Natural killer cell (primary cell): ENCODE measurements around the gene MRI1. TPM values are rescaled to one million over a fixed set of nuclear protein-coding genes. Genes with fewer than 3 reads are reported as not detected.

Source experiments
- ATAC-seq, 3 donors: fragments of 150-1000 bp in 2 of 3; fragments of 200-7000 bp in 1 of 3; cut with Tn5 transposase; 1 replicate in 1 of 3; 2 replicates in 2 of 3; pipeline ENCODE4 v1.10.0; 2021; ENCODE audit warnings: mild to moderate bottlenecking in 2 of 3, moderate library complexity in 2 of 3
- DNase-seq, 2 donors: peaks; one replicate each; pipeline versions ENCODE4 v3.0.0 to v3.0.0-alpha.2; 2013 to 2021; ENCODE audit warnings: mixed read lengths in 1 of 2
- H3K27ac ChIP-seq: one replicate; pipeline ENCODE4 v1.5.1; 2013; ENCODE audit warnings: mild to moderate bottlenecking, low read length
- H3K27me3 ChIP-seq: one replicate; pipeline ENCODE4 v1.6.1; 2013; ENCODE audit warnings: low read length; ENCODE audit not compliant: control insufficient read depth, insufficient read depth
- H3K36me3 ChIP-seq: one replicate; pipeline ENCODE4 v1.6.1; 2013; ENCODE audit warnings: low read length; ENCODE audit not compliant: control insufficient read depth, insufficient read depth
- H3K4me1 ChIP-seq: one replicate; pipeline ENCODE4 v1.6.1; 2013; ENCODE audit warnings: low read length; ENCODE audit not compliant: control insufficient read depth, insufficient read depth
- H3K4me3 ChIP-seq: one replicate; pipeline ENCODE4 v1.5.1; 2013; ENCODE audit warnings: low read length
- H3K9me3 ChIP-seq: one replicate; pipeline ENCODE4 v1.6.1; 2013; ENCODE audit warnings: low read length; ENCODE audit not compliant: control insufficient read depth, insufficient read depth
- H3K27ac Mint-ChIP-seq, 2 donors: one replicate each; pipeline ENCODE4 v1.8.0; 2022; ENCODE audit warnings: mild to moderate bottlenecking in 2 of 2, mixed read lengths in 2 of 2, moderate library complexity in 1 of 2
- H3K27me3 Mint-ChIP-seq, 2 donors: one replicate each; pipeline ENCODE4 v1.8.0; 2022; ENCODE audit warnings: low read depth in 2 of 2, mixed read lengths in 2 of 2
- H3K36me3 Mint-ChIP-seq: one replicate; pipeline ENCODE4 v1.8.0; 2022; ENCODE audit warnings: mixed read lengths
- H3K4me1 Mint-ChIP-seq, 2 donors: one replicate each; pipeline ENCODE4 v1.8.0; 2022; ENCODE audit warnings: mixed read lengths in 2 of 2
- H3K4me3 Mint-ChIP-seq: one replicate; pipeline ENCODE4 v1.8.0; 2022; ENCODE audit warnings: mild to moderate bottlenecking, moderate library complexity, mixed read lengths
- H3K9me3 Mint-ChIP-seq, 2 donors: one replicate each; pipeline ENCODE4 v1.8.0; 2022; ENCODE audit warnings: mixed read lengths in 2 of 2
- WGBS: methylation state at CpG from one replicate; pipeline ENCODE4 v1.1.7; 2013; ENCODE audit warnings: missing lambda C conversion rate; ENCODE audit not compliant: insufficient coverage; 5-methylcytosine and 5-hydroxymethylcytosine counted together
- intact Hi-C: fragments of 100-400 bp; cut with micrococcal nuclease; formaldehyde crosslinking; loops from one replicate; pipeline ENCODE4 v1.14.2; 2022
- total RNA-seq, 4 donors: library from RNA; stranded (reverse); fragments of 120-200 nt in 1 of 4; gene quantifications; one replicate each; pipeline versions ENCODE4 v1.2.3 to v1.2.4, GENCODE V29; 2013 to 2022
- TF ChIP-seq, protein P1 (sequence below): fragments of 200-600 bp; IDR thresholded peaks from one replicate; pipeline ENCODE4 v1.8.0; 2022; ENCODE audit warnings: antibody characterized with exemption

Gene MRI1
- total RNA-seq, 3 donors from 2014 or later (not counting 1 experiment from before 2014, with no cell fraction given): 25.7 to 35.4 (median 26.7) TPM

- Mint-ChIP-seq H3K36me3 (no peaks in the 10 kb centered on the region), H3K9me3 (no peaks in the 10 kb centered on the region), H3K27me3 (no peaks in the 10 kb centered on the region), H3K27ac (no peak overlapping the region), H3K4me1 (no peaks in the 10 kb centered on the region), H3K4me3 (no peak overlapping the region)
- Histone ChIP-seq H3K9me3 (no peaks in the 10 kb centered on the region), H3K4me3 (no peak overlapping the region), H3K27me3 (no peaks in the 10 kb centered on the region), H3K27ac (no peak overlapping the region), H3K4me1 (no peaks in the 10 kb centered on the region), H3K36me3 (no peaks in the 10 kb centered on the region)
- ATAC-seq (no peak), DNase-seq (no peak)
- TF ChIP-seq, protein P1, sequence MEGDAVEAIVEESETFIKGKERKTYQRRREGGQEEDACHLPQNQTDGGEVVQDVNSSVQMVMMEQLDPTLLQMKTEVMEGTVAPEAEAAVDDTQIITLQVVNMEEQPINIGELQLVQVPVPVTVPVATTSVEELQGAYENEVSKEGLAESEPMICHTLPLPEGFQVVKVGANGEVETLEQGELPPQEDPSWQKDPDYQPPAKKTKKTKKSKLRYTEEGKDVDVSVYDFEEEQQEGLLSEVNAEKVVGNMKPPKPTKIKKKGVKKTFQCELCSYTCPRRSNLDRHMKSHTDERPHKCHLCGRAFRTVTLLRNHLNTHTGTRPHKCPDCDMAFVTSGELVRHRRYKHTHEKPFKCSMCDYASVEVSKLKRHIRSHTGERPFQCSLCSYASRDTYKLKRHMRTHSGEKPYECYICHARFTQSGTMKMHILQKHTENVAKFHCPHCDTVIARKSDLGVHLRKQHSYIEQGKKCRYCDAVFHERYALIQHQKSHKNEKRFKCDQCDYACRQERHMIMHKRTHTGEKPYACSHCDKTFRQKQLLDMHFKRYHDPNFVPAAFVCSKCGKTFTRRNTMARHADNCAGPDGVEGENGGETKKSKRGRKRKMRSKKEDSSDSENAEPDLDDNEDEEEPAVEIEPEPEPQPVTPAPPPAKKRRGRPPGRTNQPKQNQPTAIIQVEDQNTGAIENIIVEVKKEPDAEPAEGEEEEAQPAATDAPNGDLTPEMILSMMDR: no peak
- WGBS: no CpG with 5 or more reads among the region's 1 CpG
- intact Hi-C loops: no loop called here
Observed at GRCh38 chr19:13738073-13738472, 26.2 kb upstream of the MRI1 start.

- ATAC-seq (no peak), DNase-seq (no peak)
- Histone ChIP-seq H3K4me1 (no peaks in the 10 kb centered on the region), H3K9me3 (no peaks in the 10 kb centered on the region), H3K4me3 (no peak overlapping the region), H3K27me3 (no peaks in the 10 kb centered on the region), H3K27ac (no peak overlapping the region), H3K36me3 (no peaks in the 10 kb centered on the region)
- WGBS: 94% methylated on average over 2 of the region's 2 CpGs
- Mint-ChIP-seq H3K27me3 (no peaks in the 10 kb centered on the region), H3K27ac (no peak overlapping the region), H3K9me3 (no peaks in the 10 kb centered on the region), H3K36me3 (no peaks in the 10 kb centered on the region), H3K4me3 (no peak overlapping the region), H3K4me1 (peaks cover 0 to under 1% of the 10 kb centered on the region in 2 donors)
- TF ChIP-seq, protein P1: no peak
- intact Hi-C loops: no loop called here
Observed at GRCh38 chr19:13741893-13742292, 22.4 kb upstream of the MRI1 start.

DNA sequence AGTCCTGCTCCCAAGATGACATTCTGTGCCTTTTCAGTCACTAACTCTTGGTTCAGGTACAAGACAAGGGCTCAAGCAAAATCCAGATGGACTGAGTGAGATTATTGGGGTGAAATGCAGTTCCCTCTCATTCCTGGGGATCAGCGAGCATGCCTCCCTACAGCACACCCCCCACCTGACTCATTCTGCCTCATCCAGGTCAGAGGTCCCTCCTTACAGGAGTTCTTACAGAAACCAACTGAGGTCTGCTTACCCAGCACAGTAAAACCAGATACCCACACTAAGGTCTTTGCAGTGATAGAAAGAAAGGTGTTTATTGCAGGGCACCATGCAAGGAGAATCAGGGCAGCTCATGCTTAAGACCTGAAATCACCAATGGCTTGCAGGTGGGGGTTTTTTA, 21.6 kb upstream of the MRI1 start:
- Mint-ChIP-seq H3K27ac (no peak overlapping the region), H3K4me3 (no peak overlapping the region)
- intact Hi-C loops: no loop called here

GRCh38 chr19:13744174-13744573, 20.1 kb upstream of the MRI1 start:
- Mint-ChIP-seq H3K4me1 (peaks cover 12 to 14% of the 10 kb centered on the region in 2 donors), H3K9me3 (no peaks in the 10 kb centered on the region), H3K27ac (no peak overlapping the region), H3K27me3 (no peaks in the 10 kb centered on the region), H3K36me3 (no peaks in the 10 kb centered on the region), H3K4me3 (no peak overlapping the region)
- Histone ChIP-seq H3K27ac (no peak overlapping the region), H3K4me1 (peaks cover 18% of the 10 kb centered on the region), H3K9me3 (no peaks in the 10 kb centered on the region), H3K4me3 (no peak overlapping the region), H3K36me3 (no peaks in the 10 kb centered on the region), H3K27me3 (no peaks in the 10 kb centered on the region)
- DNase-seq (no peak), ATAC-seq (no peak)
- intact Hi-C loops: no loop called here
- TF ChIP-seq, protein P1: no peak

More for the DNA sequence above, 21.6 kb upstream of the MRI1 start:
- H3K36me3 Mint-ChIP-seq: no peaks in the 10 kb centered on the region
- H3K27me3 Mint-ChIP-seq: no peaks in the 10 kb centered on the region
- Histone ChIP-seq H3K4me3 (no peak overlapping the region), H3K27me3 (no peaks in the 10 kb centered on the region), H3K27ac (no peak overlapping the region), H3K9me3 (no peaks in the 10 kb centered on the region), H3K36me3 (no peaks in the 10 kb centered on the region), H3K4me1 (peaks cover 5% of the 10 kb centered on the region)
- 88% methylated on average over 1 of the region's 1 CpG for WGBS
- H3K4me1 Mint-ChIP-seq: peaks cover 0 to 6% of the 10 kb centered on the region in 2 donors
- ATAC-seq (no peak), DNase-seq (no peak)
- TF ChIP-seq, protein P1: no peak
- H3K9me3 Mint-ChIP-seq: no peaks in the 10 kb centered on the region
